ENCODE results near the gene EFNA1.

- peak; percentile 13 to 85 (median 33) for TF ChIP-seq CTCF (IDR thresholded peaks at IDR 0.05)
- peak; percentile 87 to 94 for TF ChIP-seq POLR2A (IDR thresholded peaks at IDR 0.05)
Observed at GRCh38 chr1:155135415-155136028, 7.8 kb downstream of the EFNA1 start, which contains the start of gene SLC50A1.
